MM.1S (cell line): ENCODE measurements around the gene TYW1.
"Not testable (repeated sequence)": the region's sequence is repeated elsewhere in the genome, so short reads cannot be mapped to it uniquely, and the experiment has no call there.

Experiments
- DNase-seq: peaks from one replicate; pipeline ENCODE4 v3.0.0-alpha.2; 2015
- H2AFZ ChIP-seq: fragments of 300-600 bp; sonication (generic); 2 replicates; pipeline ENCODE4 v1.6.0; 2016; ENCODE audit warnings: antibody characterized with exemption, low read length
- H3F3A ChIP-seq: fragments of 300-600 bp; sonication (generic); 2 replicates; pipeline ENCODE4 v1.6.1; 2016; ENCODE audit warnings: mild to moderate bottlenecking, antibody characterized with exemption, low read length, moderate library complexity, mixed read lengths; ENCODE audit not compliant: insufficient read depth
- H3K27ac ChIP-seq: fragments of 300-600 bp; sonication (generic); 2 replicates; pipeline ENCODE4 v1.5.1; 2016; ENCODE audit warnings: mild to moderate bottlenecking, low read length
- H3K27me3 ChIP-seq: fragments of 300-600 bp; sonication (generic); replicated peaks from 2 replicates; pipeline ENCODE4 v1.6.0; 2016; ENCODE audit warnings: low read length; ENCODE audit not compliant: insufficient read depth
- H3K36me3 ChIP-seq: fragments of 300-600 bp; sonication (generic); replicated peaks from 2 replicates; pipeline ENCODE4 v1.6.1; 2016; ENCODE audit warnings: mild to moderate bottlenecking, low read length, mixed read lengths; ENCODE audit not compliant: insufficient read depth
- H3K4me1 ChIP-seq: fragments of 300-600 bp; sonication (generic); 2 replicates; pipeline ENCODE4 v1.6.1; 2016; ENCODE audit warnings: low read length, mixed read lengths
- H3K4me2 ChIP-seq: fragments of 300-600 bp; sonication (generic); 2 replicates; pipeline ENCODE4 v1.6.0; 2016; ENCODE audit warnings: low read depth, low read length
- H3K4me3 ChIP-seq: fragments of 300-600 bp; sonication (generic); 2 replicates; pipeline ENCODE4 v1.5.1; 2016; ENCODE audit warnings: low read length, mixed read lengths
- H3K79me2 ChIP-seq: fragments of 300-600 bp; sonication (generic); 2 replicates; pipeline ENCODE4 v1.6.1; 2016; ENCODE audit warnings: mixed run types, low read length, mixed read lengths
- H3K9ac ChIP-seq: fragments of 300-600 bp; sonication (generic); 2 replicates; pipeline ENCODE4 v1.6.1; 2016; ENCODE audit warnings: low read length, mixed read lengths
- H3K9me2 ChIP-seq: fragments of 300-600 bp; sonication (generic); replicated peaks from 2 replicates; pipeline ENCODE4 v1.6.1; 2016; ENCODE audit warnings: mild to moderate bottlenecking, low read length, mixed read lengths; ENCODE audit not compliant: insufficient read depth
- H3K9me3 ChIP-seq: fragments of 300-600 bp; sonication (generic); replicated peaks from 2 replicates; pipeline ENCODE4 v1.6.1; 2016; ENCODE audit warnings: mild to moderate bottlenecking, low read length, mixed read lengths; ENCODE audit not compliant: insufficient read depth
- H4K20me1 ChIP-seq: fragments of 300-600 bp; sonication (generic); 2 replicates; pipeline ENCODE4 v1.6.1; 2016; ENCODE audit warnings: mild to moderate bottlenecking, low read length, moderate library complexity, mixed read lengths; ENCODE audit not compliant: insufficient read depth

Gene TYW1

GRCh38 chr7:67134912-67135311 is 138.3 kb downstream of the TYW1 start:
- H2AFZ ChIP-seq, H3K4me3 ChIP-seq, H3K4me1 ChIP-seq, H3K36me3 ChIP-seq, H3K27me3 ChIP-seq, H3K9me3 ChIP-seq, H3K9ac ChIP-seq, DNase-seq, H3K27ac ChIP-seq, H3K79me2 ChIP-seq, H3F3A ChIP-seq, H3K4me2 ChIP-seq, H3K9me2 ChIP-seq, H4K20me1 ChIP-seq: not testable (repeated sequence)

GRCh38 chr7:67135617-67136486 is 139.2 kb downstream of the TYW1 start:
- H3K4me3 ChIP-seq, H3K27me3 ChIP-seq, H4K20me1 ChIP-seq, H3K4me2 ChIP-seq, H2AFZ ChIP-seq, H3F3A ChIP-seq, DNase-seq, H3K9me3 ChIP-seq, H3K36me3 ChIP-seq, H3K9ac ChIP-seq, H3K9me2 ChIP-seq, H3K27ac ChIP-seq, H3K4me1 ChIP-seq, H3K79me2 ChIP-seq: not testable (repeated sequence)

GRCh38 chr7:67137489-67137888 is 140.9 kb downstream of the TYW1 start:
- not testable (repeated sequence) for H3K9me2 ChIP-seq, H3K4me1 ChIP-seq, H3K79me2 ChIP-seq, DNase-seq, H3K36me3 ChIP-seq, H2AFZ ChIP-seq, H3K4me3 ChIP-seq, H3K9me3 ChIP-seq, H3K9ac ChIP-seq, H4K20me1 ChIP-seq, H3K4me2 ChIP-seq, H3F3A ChIP-seq, H3K27me3 ChIP-seq, H3K27ac ChIP-seq

DNA sequence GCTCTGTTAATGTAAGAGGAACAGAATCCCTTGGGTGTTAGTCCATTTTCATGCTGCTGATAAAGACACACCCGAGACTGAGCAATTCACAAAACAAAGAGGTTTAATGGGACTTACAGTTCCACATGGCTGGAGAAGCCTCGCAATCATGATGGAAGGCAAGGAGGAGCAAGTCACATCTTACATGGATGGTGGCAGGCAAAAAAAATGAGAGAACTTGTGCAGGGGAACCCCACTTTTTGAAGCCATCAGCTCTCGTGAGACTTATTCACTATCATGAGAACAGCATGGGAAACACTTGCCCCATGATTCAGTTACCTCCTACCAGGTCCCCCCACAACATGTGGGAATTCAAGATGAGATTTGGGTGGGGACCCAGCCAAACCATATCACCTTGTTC is 143.2 kb downstream of the TYW1 start:
- H3K27ac ChIP-seq, H3K9me3 ChIP-seq, H2AFZ ChIP-seq, H4K20me1 ChIP-seq, H3K9me2 ChIP-seq, DNase-seq, H3K4me2 ChIP-seq, H3K9ac ChIP-seq, H3K27me3 ChIP-seq, H3F3A ChIP-seq, H3K79me2 ChIP-seq, H3K4me1 ChIP-seq, H3K36me3 ChIP-seq, H3K4me3 ChIP-seq: not testable (repeated sequence)

- not testable (repeated sequence) for H3K4me3 ChIP-seq, H2AFZ ChIP-seq, DNase-seq, H3K4me1 ChIP-seq, H3K9me2 ChIP-seq, H3K9ac ChIP-seq, H3F3A ChIP-seq, H4K20me1 ChIP-seq, H3K36me3 ChIP-seq, H3K79me2 ChIP-seq, H3K27ac ChIP-seq, H3K4me2 ChIP-seq, H3K9me3 ChIP-seq, H3K27me3 ChIP-seq
These were observed 144.4 kb downstream of the TYW1 start for GRCh38 chr7:67141001-67141400.

DNA sequence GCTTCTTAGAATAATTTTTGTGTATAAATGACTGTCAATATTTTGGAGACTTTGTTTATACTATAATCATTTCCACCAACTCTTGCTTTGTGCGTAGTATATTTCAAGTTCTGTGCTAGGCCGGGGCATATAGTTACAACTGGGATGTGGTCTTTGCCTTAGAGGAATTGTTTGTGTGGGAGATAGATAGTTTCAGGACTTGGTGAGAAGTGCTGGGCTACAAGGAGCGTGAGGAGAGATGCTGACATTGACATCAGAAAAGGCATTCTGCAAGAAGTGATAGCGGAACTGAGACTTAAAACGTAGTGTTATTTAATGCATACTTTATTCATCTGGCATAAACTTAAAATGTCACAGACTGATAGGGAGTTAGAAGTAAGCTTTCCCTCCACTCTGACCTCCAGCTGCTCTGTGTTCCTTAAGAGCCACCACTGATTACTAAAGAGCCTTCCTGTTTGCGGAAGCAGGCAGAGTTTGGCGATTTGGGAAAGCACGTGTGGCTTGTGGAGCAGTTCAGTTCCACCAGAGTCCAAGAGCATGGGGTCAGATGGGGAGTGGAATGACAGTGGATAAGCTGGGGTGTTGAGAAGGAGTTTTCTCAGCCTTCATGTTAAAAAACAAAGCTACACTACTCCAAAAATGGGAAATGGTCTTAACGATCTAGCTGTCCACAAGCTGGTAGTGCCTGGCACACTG is 146.6 kb downstream of the TYW1 start:
- H3F3A ChIP-seq, H3K4me1 ChIP-seq, H3K9me2 ChIP-seq, H3K36me3 ChIP-seq, H3K4me2 ChIP-seq, H3K9ac ChIP-seq, H3K27ac ChIP-seq, H2AFZ ChIP-seq, H3K4me3 ChIP-seq, H3K79me2 ChIP-seq, H4K20me1 ChIP-seq, H3K9me3 ChIP-seq, DNase-seq, H3K27me3 ChIP-seq: not testable (repeated sequence)

DNA sequence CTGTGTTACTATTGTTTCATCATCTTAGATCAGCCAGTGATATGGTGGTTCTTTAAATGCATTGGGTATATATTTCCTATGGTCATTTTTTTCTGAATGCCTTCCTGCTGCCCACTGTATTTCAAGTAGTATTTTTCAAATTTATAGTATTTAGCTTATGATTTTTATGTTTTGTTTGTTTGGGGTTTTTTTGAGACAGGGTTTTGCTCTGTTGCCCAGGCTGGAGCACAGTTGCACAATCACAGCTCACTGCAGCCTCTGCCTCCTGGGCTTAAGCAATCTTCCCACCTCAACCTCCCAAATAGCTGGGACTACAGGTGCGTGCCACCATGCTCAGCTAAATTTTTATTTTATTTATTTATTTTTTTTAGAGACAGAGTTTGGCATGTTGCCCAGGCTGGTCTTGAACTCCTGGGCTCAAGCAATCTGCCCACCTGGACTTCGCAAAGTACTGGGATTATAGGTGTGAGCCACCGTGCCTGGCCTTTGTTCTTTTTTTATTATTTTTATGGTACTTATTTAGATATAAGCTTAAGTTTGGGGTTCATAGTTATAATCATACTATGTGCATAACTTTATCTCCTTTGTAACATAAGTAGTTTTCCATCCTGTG is 149.1 kb downstream of the TYW1 start:
- not testable (repeated sequence) for H3F3A ChIP-seq, H3K36me3 ChIP-seq, H3K4me3 ChIP-seq, H3K79me2 ChIP-seq, H3K9ac ChIP-seq, DNase-seq, H2AFZ ChIP-seq, H3K4me2 ChIP-seq, H3K9me2 ChIP-seq, H3K27ac ChIP-seq, H4K20me1 ChIP-seq, H3K9me3 ChIP-seq, H3K4me1 ChIP-seq, H3K27me3 ChIP-seq

DNA sequence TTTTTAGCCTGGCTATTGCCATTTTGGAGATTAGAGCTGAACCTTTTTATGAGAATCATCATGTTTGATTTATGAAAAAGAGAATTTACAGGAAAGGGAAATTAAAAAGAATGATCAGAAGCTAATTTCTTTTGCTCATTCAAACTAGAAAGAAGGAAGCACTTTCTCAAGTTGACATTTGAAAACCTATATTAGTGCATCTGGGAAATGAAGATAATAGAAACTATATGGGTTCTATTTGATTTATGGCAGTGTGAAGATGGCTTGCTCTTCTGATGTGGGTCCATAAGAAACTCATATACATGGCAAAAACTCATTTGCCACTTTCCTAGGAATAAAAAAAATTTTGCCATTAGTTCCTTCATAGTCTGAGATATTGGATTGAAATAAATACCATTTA is 152.5 kb downstream of the TYW1 start:
- H3K27ac ChIP-seq, DNase-seq, H3K4me2 ChIP-seq, H3K4me1 ChIP-seq, H2AFZ ChIP-seq, H3K9me2 ChIP-seq, H3K9me3 ChIP-seq, H4K20me1 ChIP-seq, H3K27me3 ChIP-seq, H3F3A ChIP-seq, H3K4me3 ChIP-seq, H3K79me2 ChIP-seq, H3K36me3 ChIP-seq, H3K9ac ChIP-seq: not testable (repeated sequence)
